CD14-positive monocyte (primary cell): ENCODE results near the gene CARD9. TPM values are rescaled to one million over a fixed set of nuclear protein-coding genes. Genes with fewer than 3 reads are reported as not detected.

Experiments
- DNase-seq, 3 donors: peaks; one replicate each; pipeline ENCODE4 v3.0.0-alpha.2; 2011 to 2022
- H2AFZ ChIP-seq: 2 replicates; pipeline ENCODE4 v1.6.0; 2012; ENCODE audit warnings: mild to moderate bottlenecking, low read depth, low read length, inconsistent platforms; ENCODE audit not compliant: insufficient read depth, poor library complexity, severe bottlenecking
- H3K27ac ChIP-seq, 2 donors: 1 replicate in 1 of 2; 2 replicates in 1 of 2; pipeline ENCODE4 v1.5.1; 2012 to 2013; ENCODE audit warnings: low read length in 2 of 2, control low read depth in 1 of 2, inconsistent platforms in 1 of 2, low read depth in 1 of 2, mild to moderate bottlenecking in 1 of 2
- H3K27me3 ChIP-seq, 2 donors: one replicate each; pipeline versions ENCODE4 v1.6.0 to v1.6.1; 2011 to 2013; ENCODE audit warnings: low read length in 2 of 2; ENCODE audit not compliant: control insufficient read depth in 2 of 2, insufficient read depth in 2 of 2
- H3K36me3 ChIP-seq, 2 donors: replicated peaks in 1 of 2; 1 replicate in 1 of 2; 2 replicates in 1 of 2; pipeline versions ENCODE4 v1.5.1 to v1.6.1; 2012 to 2013; ENCODE audit warnings: low read length in 2 of 2, control low read depth in 1 of 2, inconsistent platforms in 1 of 2, mild to moderate bottlenecking in 1 of 2; ENCODE audit not compliant: insufficient read depth in 2 of 2, control insufficient read depth in 1 of 2
- H3K4me1 ChIP-seq, 2 donors: 1 replicate in 1 of 2; 2 replicates in 1 of 2; pipeline versions ENCODE4 v1.5.1 to v1.6.1; 2012 to 2013; ENCODE audit warnings: low read length in 2 of 2, control low read depth in 1 of 2, inconsistent platforms in 1 of 2, mild to moderate bottlenecking in 1 of 2, moderate library complexity in 1 of 2; ENCODE audit not compliant: insufficient read depth in 2 of 2, control insufficient read depth in 1 of 2
- H3K4me2 ChIP-seq: replicated peaks from 2 replicates; pipeline ENCODE3; 2012; ENCODE audit warnings: low read length, moderate library complexity, mild to moderate bottlenecking; ENCODE audit not compliant: poor library complexity, severe bottlenecking; ENCODE audit errors: extremely low read depth
- H3K4me3 ChIP-seq, 3 experiments: fragments of 200-600 bp in 1 of 3; sonication (generic) in 1 of 3; replicated peaks in 1 of 3; 1 replicate in 2 of 3; 2 replicates in 1 of 3; pipeline ENCODE4 v1.5.1; 2011 to 2013; ENCODE audit warnings: low read length in 3 of 3, mild to moderate bottlenecking in 3 of 3, control low read depth in 2 of 3, low read depth in 2 of 3, inconsistent platforms in 1 of 3, moderate library complexity in 1 of 3
- H3K79me2 ChIP-seq: 2 replicates; pipeline ENCODE4 v1.6.0; 2012; ENCODE audit warnings: mild to moderate bottlenecking, control low read depth, inconsistent platforms, low read length, moderate library complexity; ENCODE audit not compliant: insufficient read depth
- H3K9ac ChIP-seq: 2 replicates; pipeline ENCODE4 v1.6.0; 2017; ENCODE audit warnings: low read length, mild to moderate bottlenecking; ENCODE audit not compliant: insufficient read depth, poor library complexity, severe bottlenecking
- H3K9me3 ChIP-seq, 2 donors: replicated peaks in 1 of 2; 1 replicate in 1 of 2; 2 replicates in 1 of 2; pipeline versions ENCODE4 v1.5.1 to v1.6.1; 2012 to 2013; ENCODE audit warnings: low read length in 2 of 2, control low read depth in 1 of 2; ENCODE audit not compliant: control insufficient read depth in 1 of 2, insufficient read depth in 1 of 2
- H4K20me1 ChIP-seq: 2 replicates; pipeline ENCODE4 v1.6.0; 2012; ENCODE audit warnings: mild to moderate bottlenecking, low read length, control low read depth, moderate library complexity; ENCODE audit not compliant: insufficient read depth
- H3K27ac Mint-ChIP-seq, 7 donors: one replicate each; pipeline ENCODE4 v1.8.0; 2020; ENCODE audit warnings: mild to moderate bottlenecking in 7 of 7, mixed read lengths in 7 of 7, moderate library complexity in 6 of 7, inconsistent platforms in 2 of 7
- H3K27me3 Mint-ChIP-seq, 3 donors: one replicate each; pipeline ENCODE4 v1.8.0; 2021 to 2022; ENCODE audit warnings: low read depth in 3 of 3, mild to moderate bottlenecking in 3 of 3, mixed read lengths in 3 of 3, moderate library complexity in 3 of 3, inconsistent platforms in 1 of 3
- H3K36me3 Mint-ChIP-seq, 2 donors: one replicate each; pipeline ENCODE4 v1.8.0; 2020; ENCODE audit warnings: mixed read lengths in 2 of 2, inconsistent platforms in 1 of 2, mild to moderate bottlenecking in 1 of 2
- H3K4me1 Mint-ChIP-seq: one replicate; pipeline ENCODE4 v1.8.0; 2020; ENCODE audit warnings: mild to moderate bottlenecking, mixed read lengths
- H3K4me3 Mint-ChIP-seq, 2 donors: one replicate each; pipeline ENCODE4 v1.8.0; 2020; ENCODE audit warnings: mild to moderate bottlenecking in 2 of 2, mixed read lengths in 2 of 2, moderate library complexity in 1 of 2
- H3K9me3 Mint-ChIP-seq, 7 donors: one replicate each; pipeline ENCODE4 v1.8.0; 2020 to 2022; ENCODE audit warnings: mixed read lengths in 7 of 7, mild to moderate bottlenecking in 6 of 7, moderate library complexity in 6 of 7, inconsistent platforms in 2 of 7
- WGBS: methylation state at CpG from one replicate; pipeline ENCODE4 v1.1.5; 2013; ENCODE audit warnings: missing lambda C conversion rate; ENCODE audit not compliant: insufficient coverage; 5-methylcytosine and 5-hydroxymethylcytosine counted together
- intact Hi-C, 2 donors: fragments of 100-400 bp; cut with micrococcal nuclease; formaldehyde crosslinking; loops; one replicate each; pipeline versions ENCODE4 v1.15.0 to v1.15.1; 2023
- polyA minus RNA-seq: library from RNA; depleted of rRNA, polyadenylated mRNA; stranded (reverse); fragments of >200 nt; gene quantifications from 2 replicates; pipeline ENCODE4 v1.2.3, GENCODE V29; 2012
- polyA plus RNA-seq, 3 donors: library from polyadenylated mRNA; depleted of rRNA in 1 of 3; unstranded in 2 of 3; stranded (reverse) in 1 of 3; fragments of 300-500 nt in 2 of 3; fragments of >200 nt in 1 of 3; fragmentation: Illumina TruSeq in 2 of 3; gene quantifications; 1 replicate in 2 of 3; 2 replicates in 1 of 3; pipeline ENCODE4 v1.2.3, GENCODE V29; 2012 to 2021
- total RNA-seq, 12 experiments: library from RNA in 1 of 12; stranded (reverse) in 1 of 12; fragments of 120-200 nt in 1 of 12; gene quantifications; one replicate each; pipeline ENCODE4 v1.2.4 and lab custom pipeline; 2013 to 2026; ENCODE audit warnings: mixed read lengths in 6 of 12, inconsistent platforms in 1 of 12
- TF ChIP-seq, protein P1 (sequence below): fragments of 200-600 bp; IDR thresholded peaks from one replicate; pipeline ENCODE4 v1.8.0; 2022; ENCODE audit warnings: antibody characterized with exemption, mild to moderate bottlenecking

The CARD9 gene, protein sequence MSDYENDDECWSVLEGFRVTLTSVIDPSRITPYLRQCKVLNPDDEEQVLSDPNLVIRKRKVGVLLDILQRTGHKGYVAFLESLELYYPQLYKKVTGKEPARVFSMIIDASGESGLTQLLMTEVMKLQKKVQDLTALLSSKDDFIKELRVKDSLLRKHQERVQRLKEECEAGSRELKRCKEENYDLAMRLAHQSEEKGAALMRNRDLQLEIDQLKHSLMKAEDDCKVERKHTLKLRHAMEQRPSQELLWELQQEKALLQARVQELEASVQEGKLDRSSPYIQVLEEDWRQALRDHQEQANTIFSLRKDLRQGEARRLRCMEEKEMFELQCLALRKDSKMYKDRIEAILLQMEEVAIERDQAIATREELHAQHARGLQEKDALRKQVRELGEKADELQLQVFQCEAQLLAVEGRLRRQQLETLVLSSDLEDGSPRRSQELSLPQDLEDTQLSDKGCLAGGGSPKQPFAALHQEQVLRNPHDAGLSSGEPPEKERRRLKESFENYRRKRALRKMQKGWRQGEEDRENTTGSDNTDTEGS
- 75.1 TPM for total RNA-seq (2013)
- polyA plus RNA-seq (100 to 1,000 TPM in 1 of 3 donors, 10 to 100 TPM in 2; 34.3 to 108 (median 41.4) TPM), polyA minus RNA-seq (70.4 and 103 TPM in 2 replicates), total RNA-seq (lab: John Stamatoyannopoulos, UW) (0.41 to 4.7 (median 2.2) reads per million in 11 experiments)

GRCh38 chr9:136373300-136374182 is at the start of gene CARD9:
CARD9 (minus strand) TSS chr9:136373669; CDS start chr9:136372078, 1,591 bp downstream.
- H3K27ac ChIP-seq, result peak within 1 kb of the TSS; percentile 45 to 75
- peak within 1 kb of the TSS; percentile 70 to 94 (median 92) for H3K27ac Mint-ChIP-seq
- H3K27me3 Mint-ChIP-seq, result no peaks in the 10 kb centered on the region
- peaks cover 25% of the 10 kb centered on the region for H3K79me2 ChIP-seq
- H3K4me3 Mint-ChIP-seq, result peak within 1 kb of the TSS; percentile 94
- peak within 1 kb of the TSS; percentile 67 to 88 (median 85) for H3K4me3 ChIP-seq
- H3K36me3 ChIP-seq, result peaks cover 33 to 39% of the 10 kb centered on the region in 2 donors
- intact Hi-C loops, result loop anchor here in 1 of 2 donors (2.0 kb wide), 1 partner anchor 27 kb away; the partner anchor contains the start of gene SNAPC4
- peaks cover 36% of the 10 kb centered on the region for H4K20me1 ChIP-seq
- TF ChIP-seq, protein P1, sequence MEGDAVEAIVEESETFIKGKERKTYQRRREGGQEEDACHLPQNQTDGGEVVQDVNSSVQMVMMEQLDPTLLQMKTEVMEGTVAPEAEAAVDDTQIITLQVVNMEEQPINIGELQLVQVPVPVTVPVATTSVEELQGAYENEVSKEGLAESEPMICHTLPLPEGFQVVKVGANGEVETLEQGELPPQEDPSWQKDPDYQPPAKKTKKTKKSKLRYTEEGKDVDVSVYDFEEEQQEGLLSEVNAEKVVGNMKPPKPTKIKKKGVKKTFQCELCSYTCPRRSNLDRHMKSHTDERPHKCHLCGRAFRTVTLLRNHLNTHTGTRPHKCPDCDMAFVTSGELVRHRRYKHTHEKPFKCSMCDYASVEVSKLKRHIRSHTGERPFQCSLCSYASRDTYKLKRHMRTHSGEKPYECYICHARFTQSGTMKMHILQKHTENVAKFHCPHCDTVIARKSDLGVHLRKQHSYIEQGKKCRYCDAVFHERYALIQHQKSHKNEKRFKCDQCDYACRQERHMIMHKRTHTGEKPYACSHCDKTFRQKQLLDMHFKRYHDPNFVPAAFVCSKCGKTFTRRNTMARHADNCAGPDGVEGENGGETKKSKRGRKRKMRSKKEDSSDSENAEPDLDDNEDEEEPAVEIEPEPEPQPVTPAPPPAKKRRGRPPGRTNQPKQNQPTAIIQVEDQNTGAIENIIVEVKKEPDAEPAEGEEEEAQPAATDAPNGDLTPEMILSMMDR, result no peak
- peaks cover 27% of the 10 kb centered on the region for H3K4me1 Mint-ChIP-seq
- peak; percentile 77 to 86 (median 82) for DNase-seq
- WGBS, result 35% methylated on average over 23 of the region's 27 CpGs
- peaks cover 17 to 33% of the 10 kb centered on the region in 2 donors for H3K36me3 Mint-ChIP-seq
- H3K9me3 ChIP-seq, result no peaks in the 10 kb centered on the region
- H3K9ac ChIP-seq, result peak within 1 kb of the TSS; percentile 71
- peaks cover 38 to 49% of the 10 kb centered on the region in 2 donors for H3K4me1 ChIP-seq
- H3K4me2 ChIP-seq, result peak within 1 kb of the TSS; percentile 98
- H2AFZ ChIP-seq, result peak within 1 kb of the TSS; percentile 80
- no peaks in the 10 kb centered on the region for H3K27me3 ChIP-seq
- H3K9me3 Mint-ChIP-seq, result no peaks in the 10 kb centered on the region

- peaks cover 0 to 1% (median 0%) of the 10 kb centered on the region in 7 donors for H3K9me3 Mint-ChIP-seq
- 98% methylated on average over 26 of the region's 26 CpGs for WGBS
- H3K79me2 ChIP-seq, result no peaks in the 10 kb centered on the region
- peaks cover 66 to 83% of the 10 kb centered on the region in 2 donors for H3K36me3 Mint-ChIP-seq
- H3K27me3 ChIP-seq, result no peaks in the 10 kb centered on the region
- no peak overlapping the region for H3K27ac Mint-ChIP-seq
- DNase-seq, result no peak
- H3K4me1 Mint-ChIP-seq, result no peaks in the 10 kb centered on the region
- no peak overlapping the region for H3K27ac ChIP-seq
- H2AFZ ChIP-seq, result no peak overlapping the region
- intact Hi-C loops, result no loop called here
- H3K4me1 ChIP-seq, result no peaks in the 10 kb centered on the region
- H4K20me1 ChIP-seq, result no peaks in the 10 kb centered on the region
- H3K36me3 ChIP-seq, result peaks cover 60 to 74% of the 10 kb centered on the region in 2 donors
- no peak overlapping the region for H3K4me3 ChIP-seq
- H3K4me3 Mint-ChIP-seq, result no peak overlapping the region
- H3K4me2 ChIP-seq, result no peak overlapping the region
- no peak overlapping the region for H3K9ac ChIP-seq
- no peaks in the 10 kb centered on the region for H3K9me3 ChIP-seq
- TF ChIP-seq, protein P1, result no peak
- no peaks in the 10 kb centered on the region for H3K27me3 Mint-ChIP-seq
Observed at GRCh38 chr9:136422876-136423275, 49.4 kb upstream of the CARD9 start.
